IPS-18a (cell line): ENCODE measurements around the gene FHIT.

Experiments used
- H3K27ac ChIP-seq: one replicate; pipeline ENCODE4 v1.5.1; 2013; ENCODE audit warnings: low read length
- H3K27me3 ChIP-seq: one replicate; pipeline ENCODE4 v1.6.1; 2013; ENCODE audit warnings: mild to moderate bottlenecking, low read length; ENCODE audit not compliant: control insufficient read depth, insufficient read depth
- H3K36me3 ChIP-seq: one replicate; pipeline ENCODE4 v1.6.1; 2013; ENCODE audit warnings: low read depth, low read length; ENCODE audit not compliant: control insufficient read depth
- H3K4me1 ChIP-seq: one replicate; pipeline ENCODE4 v1.6.1; 2013; ENCODE audit warnings: low read depth, low read length; ENCODE audit not compliant: control insufficient read depth
- H3K4me3 ChIP-seq: one replicate; pipeline ENCODE4 v1.5.1; 2013; ENCODE audit warnings: low read length
- H3K9ac ChIP-seq: one replicate; pipeline ENCODE4 v1.6.1; 2013; ENCODE audit warnings: mild to moderate bottlenecking, low read length, moderate library complexity
- H3K9me3 ChIP-seq: one replicate; pipeline ENCODE4 v1.6.1; 2013; ENCODE audit warnings: low read depth, low read length; ENCODE audit not compliant: control insufficient read depth

The FHIT gene

DNA sequence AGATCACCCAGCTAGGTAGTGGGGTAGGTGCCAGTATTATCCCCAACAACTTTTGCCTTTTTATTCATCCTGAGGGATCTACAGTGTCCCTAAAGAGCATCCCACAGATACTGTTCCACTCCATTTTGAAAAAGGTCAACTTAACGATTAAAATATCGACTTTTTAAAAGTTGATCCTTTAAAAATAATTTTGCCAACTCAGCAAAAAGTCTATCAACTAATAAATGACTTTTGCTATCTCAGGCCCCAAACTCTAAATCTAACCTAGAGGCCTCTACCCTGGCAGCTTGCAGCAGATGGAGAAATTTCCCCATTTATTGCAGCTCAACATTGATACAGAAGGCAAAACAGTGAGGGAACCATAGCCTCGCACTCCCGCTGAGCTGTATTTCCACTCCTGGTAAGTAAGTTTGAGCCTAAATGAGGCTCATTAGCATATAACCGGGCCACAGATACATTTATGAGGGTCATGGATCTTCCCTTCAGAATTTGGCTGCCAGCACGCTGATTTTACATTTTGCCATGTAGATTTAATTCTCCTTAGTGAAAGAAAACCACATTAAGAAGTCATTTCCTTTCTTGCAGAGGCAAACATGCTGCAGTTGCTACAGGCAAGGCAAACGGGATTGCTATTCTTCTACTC, 1497.3 kb downstream of the FHIT start:
- no peaks in the 10 kb centered on the region for H3K9me3 ChIP-seq
- H3K36me3 ChIP-seq = no peaks in the 10 kb centered on the region
- no peak overlapping the region for H3K9ac ChIP-seq
- no peak overlapping the region for H3K4me3 ChIP-seq
- peaks cover 23% of the 10 kb centered on the region for H3K4me1 ChIP-seq
- H3K27ac ChIP-seq = no peak overlapping the region
- peaks cover 12% of the 10 kb centered on the region for H3K27me3 ChIP-seq

DNA sequence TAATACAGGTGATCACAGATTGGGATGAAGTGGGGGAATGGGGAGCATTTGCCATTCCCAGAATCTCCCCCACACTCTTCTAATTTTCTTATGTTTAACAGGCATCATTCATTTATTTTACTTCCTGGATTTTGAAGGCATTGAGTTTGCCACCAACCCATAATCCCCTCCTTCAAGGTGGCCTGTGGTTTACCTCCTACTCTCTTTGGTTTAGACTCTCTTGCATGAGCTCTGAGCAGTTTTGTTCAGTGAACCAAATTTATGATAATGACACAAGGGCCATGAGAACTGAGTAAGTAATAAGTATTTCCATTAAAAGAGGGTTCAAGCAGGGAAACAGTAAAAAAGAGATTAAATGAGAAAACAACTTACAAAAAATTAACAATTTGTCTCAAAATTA, 1498.3 kb downstream of the FHIT start:
- peaks cover 18% of the 10 kb centered on the region for H3K4me1 ChIP-seq
- H3K9ac ChIP-seq = no peak overlapping the region
- H3K27ac ChIP-seq = no peak overlapping the region
- no peak overlapping the region for H3K4me3 ChIP-seq
- peaks cover 12% of the 10 kb centered on the region for H3K27me3 ChIP-seq
- no peaks in the 10 kb centered on the region for H3K9me3 ChIP-seq
- no peaks in the 10 kb centered on the region for H3K36me3 ChIP-seq

DNA sequence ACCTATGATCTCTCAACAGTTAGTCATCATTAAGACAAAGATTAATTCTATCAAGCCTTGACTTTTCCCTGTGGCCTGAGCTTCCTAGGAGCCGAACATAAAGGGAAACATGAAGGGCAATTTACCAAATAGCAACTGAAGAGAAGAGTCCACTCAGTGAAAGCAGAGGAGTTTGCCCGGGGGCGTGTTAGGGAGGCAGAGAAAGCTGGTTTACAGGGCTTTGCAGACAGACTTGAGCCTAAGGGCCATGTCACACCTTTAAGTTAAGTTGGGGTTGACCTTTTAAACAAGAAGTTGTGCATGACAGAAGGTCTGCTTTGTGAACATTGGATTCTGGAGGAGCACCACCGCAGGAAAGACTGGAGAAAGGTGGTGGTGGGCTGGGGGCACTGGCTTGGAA, 1499.6 kb downstream of the FHIT start:
- Histone ChIP-seq H3K9me3 (no peaks in the 10 kb centered on the region), H3K27me3 (peaks cover 12% of the 10 kb centered on the region), H3K4me1 (peaks cover 18% of the 10 kb centered on the region), H3K9ac (no peak overlapping the region), H3K4me3 (no peak overlapping the region), H3K36me3 (no peaks in the 10 kb centered on the region), H3K27ac (no peak overlapping the region)

DNA sequence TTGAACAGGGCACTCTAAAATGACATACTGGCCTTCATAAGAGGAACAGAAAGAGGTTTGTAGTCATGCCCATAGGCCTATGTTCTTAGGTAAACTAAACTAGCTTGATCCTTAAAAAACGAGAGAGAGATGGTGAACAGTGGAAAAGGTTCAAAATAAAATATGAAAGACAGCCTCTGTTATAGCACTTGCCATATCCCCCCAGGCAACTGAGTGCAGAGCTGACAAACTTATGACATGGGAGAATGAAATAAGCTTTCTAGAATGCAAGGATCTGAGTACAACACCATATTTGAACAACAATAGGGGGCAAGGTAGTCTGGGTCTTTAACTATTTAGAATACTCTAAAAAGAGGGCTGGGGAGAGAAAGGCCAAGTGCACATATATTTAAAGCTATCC, 1500.9 kb downstream of the FHIT start:
- Histone ChIP-seq H3K27me3 (peaks cover 12% of the 10 kb centered on the region), H3K9me3 (no peaks in the 10 kb centered on the region), H3K36me3 (no peaks in the 10 kb centered on the region), H3K4me3 (no peak overlapping the region), H3K4me1 (peaks cover 13% of the 10 kb centered on the region), H3K9ac (no peak overlapping the region), H3K27ac (no peak overlapping the region)

DNA sequence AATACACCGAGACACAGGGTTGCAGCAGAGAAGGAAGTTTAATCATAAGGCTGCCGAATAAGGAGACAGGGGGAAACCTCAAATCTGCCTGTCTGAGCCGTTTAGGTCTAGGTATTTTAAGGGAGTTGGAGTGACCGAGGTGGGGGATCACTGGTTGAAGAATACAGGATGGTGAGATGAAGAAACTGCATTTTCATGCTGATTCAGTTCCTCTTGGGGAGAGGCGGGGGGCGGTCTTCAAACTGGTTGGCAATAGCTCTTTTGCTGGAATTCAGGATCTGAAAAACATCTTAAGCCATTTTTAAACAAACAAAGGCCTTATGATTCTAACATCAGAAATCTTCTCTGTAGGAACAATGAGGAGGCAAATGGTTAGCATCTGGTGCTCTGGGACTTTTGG, 1502.0 kb downstream of the FHIT start:
- Histone ChIP-seq H3K27me3 (peaks cover 12% of the 10 kb centered on the region), H3K9me3 (no peaks in the 10 kb centered on the region), H3K9ac (no peak overlapping the region), H3K36me3 (no peaks in the 10 kb centered on the region), H3K27ac (no peak overlapping the region), H3K4me1 (peaks cover 9% of the 10 kb centered on the region), H3K4me3 (no peak overlapping the region)

DNA sequence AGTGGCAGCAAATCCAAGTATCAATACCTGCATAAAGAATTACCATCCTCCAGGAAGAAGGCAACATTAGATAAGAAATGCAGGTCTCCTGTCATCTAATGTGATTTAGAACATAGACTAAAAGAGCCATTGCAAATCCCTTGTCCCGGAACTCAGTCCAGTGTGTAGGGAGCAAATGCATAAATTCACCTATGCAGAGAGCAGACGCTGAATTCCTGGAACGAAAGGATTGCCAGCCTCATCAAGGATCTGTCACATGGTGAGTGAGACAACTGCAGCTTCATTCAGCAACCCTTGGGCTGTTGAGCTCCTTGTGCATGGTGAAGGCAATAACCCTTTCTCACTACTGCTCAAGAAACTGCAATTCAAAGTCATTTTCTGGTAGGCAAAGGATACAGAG, 1504.7 kb downstream of the FHIT start:
- H3K4me1 ChIP-seq = no peaks in the 10 kb centered on the region
- H3K27ac ChIP-seq = no peak overlapping the region
- H3K4me3 ChIP-seq = no peak overlapping the region
- H3K9me3 ChIP-seq = no peaks in the 10 kb centered on the region
- no peaks in the 10 kb centered on the region for H3K36me3 ChIP-seq
- no peak overlapping the region for H3K9ac ChIP-seq
- peaks cover 10% of the 10 kb centered on the region for H3K27me3 ChIP-seq

DNA sequence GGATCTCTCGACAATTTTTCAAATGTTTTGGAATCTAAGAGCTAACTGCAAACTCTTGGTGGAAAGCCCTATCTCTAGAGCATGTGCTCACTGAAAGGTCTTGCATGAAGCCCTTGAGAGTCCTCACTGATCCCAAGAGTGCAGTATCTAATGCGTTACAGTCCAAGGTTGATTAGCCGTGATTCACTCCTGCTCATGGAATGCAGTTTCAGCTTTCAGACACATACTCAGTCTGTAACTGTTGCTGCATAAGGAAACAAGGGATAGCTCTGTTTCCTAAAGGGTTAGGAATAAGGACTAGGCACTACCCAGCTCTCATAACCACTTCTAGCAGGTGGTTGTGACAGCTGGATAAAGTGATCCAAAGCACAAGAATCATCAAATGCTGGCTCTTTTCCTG, 1514.0 kb downstream of the FHIT start:
- Histone ChIP-seq H3K36me3 (no peaks in the 10 kb centered on the region), H3K27me3 (no peaks in the 10 kb centered on the region), H3K9ac (no peak overlapping the region), H3K27ac (no peak overlapping the region), H3K4me1 (no peaks in the 10 kb centered on the region), H3K4me3 (no peak overlapping the region), H3K9me3 (no peaks in the 10 kb centered on the region)

DNA sequence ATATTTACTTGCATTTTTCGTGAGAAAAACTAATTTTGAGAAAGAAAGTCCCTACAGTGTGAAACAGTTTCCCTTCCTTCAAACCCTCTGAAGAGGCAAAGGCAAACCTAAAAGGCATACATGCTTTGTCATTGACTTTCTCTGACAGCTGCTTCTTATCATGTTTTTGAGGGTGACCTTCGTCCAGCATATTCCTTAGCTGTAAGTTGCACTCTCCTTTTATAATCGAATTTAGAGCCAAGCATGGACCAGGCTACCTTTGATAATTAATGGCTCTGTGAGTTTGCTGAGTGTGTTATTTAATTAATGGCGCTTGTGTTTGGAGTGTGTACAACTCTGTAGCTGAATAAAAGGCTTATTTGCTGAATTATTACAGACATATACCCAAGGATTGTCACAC, 1517.2 kb downstream of the FHIT start:
- Histone ChIP-seq H3K36me3 (no peaks in the 10 kb centered on the region), H3K27ac (no peak overlapping the region), H3K9ac (no peak overlapping the region)

DNA sequence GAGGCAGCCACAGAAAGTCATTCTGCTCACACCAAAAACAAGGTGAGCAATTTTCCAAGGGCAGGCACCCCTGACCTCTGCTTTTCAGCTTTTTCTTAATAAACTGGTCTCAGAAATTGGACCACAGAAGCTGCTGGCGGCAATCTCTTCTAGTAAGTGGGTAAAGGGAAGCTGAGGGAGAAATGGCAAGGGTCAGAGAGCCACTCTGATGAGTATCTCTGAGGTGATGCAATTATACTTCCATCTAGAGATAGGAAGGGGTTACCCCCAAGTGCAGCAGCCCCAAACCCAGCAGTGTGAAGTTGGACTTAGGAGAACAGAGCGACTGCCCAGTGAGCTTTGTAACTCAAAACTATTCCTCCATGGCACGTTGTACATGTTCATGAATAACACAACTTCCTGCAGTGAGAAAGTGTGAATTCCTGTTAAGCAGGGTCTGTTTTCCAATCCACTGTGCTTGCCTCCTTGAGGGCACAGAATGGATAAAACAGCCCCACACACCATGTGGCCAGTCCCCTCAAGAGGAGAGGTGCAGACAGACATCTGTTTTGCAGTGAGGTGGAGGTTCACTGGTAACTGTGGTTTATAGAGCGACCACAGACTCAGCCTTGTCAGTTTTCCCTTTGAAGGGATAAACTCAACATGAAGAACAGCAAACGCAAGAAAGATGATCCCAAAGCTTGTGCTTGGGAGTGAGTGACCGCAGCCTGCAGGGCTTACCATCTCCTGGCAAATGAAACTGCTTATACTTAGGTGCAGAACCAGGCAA, 1518.0 kb downstream of the FHIT start:
- Histone ChIP-seq H3K4me3 (no peak overlapping the region), H3K9me3 (no peaks in the 10 kb centered on the region), H3K27ac (no peak overlapping the region), H3K27me3 (no peaks in the 10 kb centered on the region), H3K9ac (no peak overlapping the region), H3K36me3 (no peaks in the 10 kb centered on the region), H3K4me1 (no peaks in the 10 kb centered on the region)

More for the DNA sequence above, 1517.2 kb downstream of the FHIT start:
- no peaks in the 10 kb centered on the region for H3K27me3 ChIP-seq
- no peaks in the 10 kb centered on the region for H3K4me1 ChIP-seq
- no peak overlapping the region for H3K4me3 ChIP-seq
- H3K9me3 ChIP-seq = no peaks in the 10 kb centered on the region

DNA sequence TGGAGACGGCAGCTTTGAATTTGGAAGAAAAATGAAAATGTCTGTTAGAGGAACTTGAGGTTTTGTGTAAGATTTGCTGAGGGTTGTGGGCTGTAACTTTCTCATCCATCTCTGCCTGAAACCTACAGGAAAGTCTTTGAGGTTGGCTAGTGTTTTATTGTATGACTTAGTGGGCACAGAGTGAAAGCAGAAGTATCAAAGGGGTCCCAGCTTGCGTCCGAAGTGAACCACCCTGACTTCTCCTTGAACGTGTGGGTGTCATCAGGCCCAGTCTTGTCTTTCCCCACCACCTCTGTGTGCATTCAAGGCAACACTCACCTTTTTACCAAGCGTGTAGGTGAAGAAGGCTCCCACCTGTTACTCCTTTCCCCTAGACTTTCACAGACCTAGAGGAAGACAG, 1519.3 kb downstream of the FHIT start:
- H3K9me3 ChIP-seq = no peaks in the 10 kb centered on the region
- H3K36me3 ChIP-seq = no peaks in the 10 kb centered on the region
- no peaks in the 10 kb centered on the region for H3K27me3 ChIP-seq
- H3K4me3 ChIP-seq = no peak overlapping the region
- H3K27ac ChIP-seq = no peak overlapping the region
- no peak overlapping the region for H3K9ac ChIP-seq
- no peaks in the 10 kb centered on the region for H3K4me1 ChIP-seq

DNA sequence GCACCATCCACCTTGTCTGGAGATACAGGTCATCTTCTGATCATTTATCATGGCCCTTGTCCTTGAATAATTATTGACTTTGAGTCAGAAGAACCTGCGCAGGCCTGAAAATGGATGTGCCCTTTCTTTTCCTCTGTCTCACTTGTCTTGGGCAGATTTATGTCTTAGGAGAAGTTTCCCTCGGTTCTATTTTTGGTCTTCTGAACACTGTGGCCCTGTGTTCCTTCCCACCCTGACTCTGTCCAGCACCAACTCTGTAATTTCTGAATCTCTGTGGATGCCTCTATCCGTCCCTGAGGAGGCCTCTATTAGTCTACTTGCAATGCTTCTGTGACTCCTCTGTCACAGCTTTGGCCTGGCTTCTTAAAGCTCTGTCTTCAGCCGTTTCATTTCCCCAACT, 1520.7 kb downstream of the FHIT start:
- H3K4me3 ChIP-seq = no peak overlapping the region
- no peak overlapping the region for H3K27ac ChIP-seq
- H3K9ac ChIP-seq = no peak overlapping the region
- no peaks in the 10 kb centered on the region for H3K36me3 ChIP-seq
- no peaks in the 10 kb centered on the region for H3K27me3 ChIP-seq
- H3K4me1 ChIP-seq = no peaks in the 10 kb centered on the region
- H3K9me3 ChIP-seq = no peaks in the 10 kb centered on the region

DNA sequence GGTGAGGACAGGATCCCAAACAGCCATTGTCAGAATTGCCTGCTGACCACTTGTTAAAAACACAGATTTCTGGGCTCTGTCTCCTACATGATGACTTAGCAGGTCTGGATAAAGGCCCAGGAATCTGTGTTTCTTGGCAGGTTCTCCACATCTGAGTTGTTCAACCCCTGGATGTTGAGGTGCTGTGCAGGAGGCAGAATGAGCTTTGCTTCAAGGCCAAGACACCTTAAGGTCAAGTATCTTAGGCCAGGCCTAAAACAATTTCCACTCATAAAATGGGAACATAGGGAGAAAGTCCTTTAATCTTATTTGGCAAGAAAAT, 1522.7 kb downstream of the FHIT start:
- H3K9me3 ChIP-seq = no peaks in the 10 kb centered on the region
- H3K36me3 ChIP-seq = no peaks in the 10 kb centered on the region
- H3K4me1 ChIP-seq = no peaks in the 10 kb centered on the region
- no peak overlapping the region for H3K27ac ChIP-seq
- H3K4me3 ChIP-seq = no peak overlapping the region
- H3K9ac ChIP-seq = no peak overlapping the region
- no peaks in the 10 kb centered on the region for H3K27me3 ChIP-seq
